ENCODE measurements around the gene CCNJ.

CCNJ gene

GRCh38 chr10:96093948-96094347 lies 50.6 kb downstream of the CCNJ start:
- H3K9me3 ChIP-seq (replicated peaks; ENCODE audit: low read length): no peaks in the 10 kb centered on the region
- peaks cover 3% of the 10 kb centered on the region for H3K4me1 ChIP-seq (ENCODE audit: control insufficient read depth, insufficient read depth, low read length)
- H3K9ac ChIP-seq (ENCODE audit: low read depth, low read length): no peak overlapping the region
- H3K4me3 ChIP-seq (ENCODE audit: low read length): no peak overlapping the region
- H3K36me3 ChIP-seq (ENCODE audit: insufficient read depth, low read length): no peaks in the 10 kb centered on the region
- H3K27me3 ChIP-seq (ENCODE audit: control insufficient read depth, insufficient read depth, low read length): peaks cover 45% of the 10 kb centered on the region
- H3K4me2 ChIP-seq (ENCODE audit: low read length): no peak overlapping the region

- H3K4me3 ChIP-seq (ENCODE audit: low read length): no peak overlapping the region
- no peak overlapping the region for H3K4me2 ChIP-seq (ENCODE audit: low read length)
- H3K4me1 ChIP-seq (ENCODE audit: control insufficient read depth, insufficient read depth, low read length): no peaks in the 10 kb centered on the region
- H3K9me3 ChIP-seq (replicated peaks; ENCODE audit: low read length): no peaks in the 10 kb centered on the region
- no peak overlapping the region for H3K9ac ChIP-seq (ENCODE audit: low read depth, low read length)
- no peaks in the 10 kb centered on the region for H3K36me3 ChIP-seq (ENCODE audit: insufficient read depth, low read length)
- peaks cover 52% of the 10 kb centered on the region for H3K27me3 ChIP-seq (ENCODE audit: control insufficient read depth, insufficient read depth, low read length)
These were observed 53.6 kb downstream of the CCNJ start for GRCh38 chr10:96096958-96097357.

- no peaks in the 10 kb centered on the region for H3K36me3 ChIP-seq (ENCODE audit: insufficient read depth, low read length)
- H3K27me3 ChIP-seq (ENCODE audit: control insufficient read depth, insufficient read depth, low read length): peaks cover 45% of the 10 kb centered on the region
- H3K4me3 ChIP-seq (ENCODE audit: low read length): no peak overlapping the region
- H3K9me3 ChIP-seq (replicated peaks; ENCODE audit: low read length): no peaks in the 10 kb centered on the region
- H3K4me1 ChIP-seq (ENCODE audit: control insufficient read depth, insufficient read depth, low read length): no peaks in the 10 kb centered on the region
- no peak overlapping the region for H3K4me2 ChIP-seq (ENCODE audit: low read length)
- H3K9ac ChIP-seq (ENCODE audit: low read depth, low read length): no peak overlapping the region
These were observed 54.5 kb downstream of the CCNJ start for GRCh38 chr10:96097865-96098264.

GRCh38 chr10:96107623-96108038 lies 64.2 kb downstream of the CCNJ start:
- Histone ChIP-seq H3K27me3 (ENCODE audit: control insufficient read depth, insufficient read depth, low read length) (peaks cover 39% of the 10 kb centered on the region), H3K9me3 (replicated peaks; ENCODE audit: low read length) (no peaks in the 10 kb centered on the region), H3K36me3 (ENCODE audit: insufficient read depth, low read length) (no peaks in the 10 kb centered on the region), H3K4me1 (ENCODE audit: control insufficient read depth, insufficient read depth, low read length) (no peaks in the 10 kb centered on the region), H3K4me3 (ENCODE audit: low read length) (no peak overlapping the region), H3K4me2 (ENCODE audit: low read length) (no peak overlapping the region), H3K9ac (ENCODE audit: low read depth, low read length) (no peak overlapping the region)

Small RNA genes lying within 50 kb of the gene (small RNA-seq; reads per million reads assigned to genes)
- gene MIR3157: 0.49 reads per million
